Ovary (tissue), 3 donors: ENCODE data around the gene ITPR3.

ENCODE experiments used
- CTCF ChIP-seq, 3 donors: fragments of 450-650 bp in 2 of 3; fragments of 200-600 bp in 1 of 3; IDR thresholded peaks; one replicate each; pipeline versions ENCODE4 v1.5.1 to v1.8.0; 2016 to 2022; ENCODE audit warnings: antibody characterized with exemption in 3 of 3, mild to moderate bottlenecking in 1 of 3
- POLR2A ChIP-seq: fragments of 450-650 bp; IDR thresholded peaks from one replicate; pipeline ENCODE4 v1.6.1; 2017; ENCODE audit warnings: antibody characterized with exemption, mild to moderate bottlenecking, moderate library complexity
- donor health status: DM: no; HTN: no; CAD: no.

DNA sequence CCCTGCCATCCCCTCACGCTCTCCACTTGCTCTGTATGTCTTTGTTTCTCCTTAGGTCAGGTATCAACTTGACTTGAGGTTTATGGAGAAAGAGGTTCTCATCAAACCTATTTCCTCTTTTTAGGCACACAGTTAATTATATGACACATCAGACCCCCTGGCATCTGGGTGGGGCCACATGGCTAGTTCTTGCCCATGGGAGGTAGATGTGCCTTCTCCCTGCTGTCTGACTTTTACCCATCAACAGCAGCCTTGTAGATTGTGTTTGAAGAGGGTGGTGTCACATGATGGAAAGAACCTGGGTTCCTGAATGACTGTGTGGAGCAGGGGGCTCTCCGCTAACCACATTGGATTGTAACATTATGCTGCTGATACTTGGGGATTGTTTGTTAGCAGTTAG is 97.6 kb downstream of the ITPR3 start:
- TF ChIP-seq POLR2A: no peak
- TF ChIP-seq CTCF (IDR thresholded peaks at IDR 0.05): no peak
